ENCODE measurements around the gene IL22RA2. TPM values are rescaled to one million over a fixed set of nuclear protein-coding genes. Genes with fewer than 3 reads are reported as not detected.
A peak's percentile ranks its signal among the peaks of the same experiment; 100 is the strongest.

Gene IL22RA2
- total and polyA plus RNA-seq, 2 experiments from 2014 or later, result not detected

DNA sequence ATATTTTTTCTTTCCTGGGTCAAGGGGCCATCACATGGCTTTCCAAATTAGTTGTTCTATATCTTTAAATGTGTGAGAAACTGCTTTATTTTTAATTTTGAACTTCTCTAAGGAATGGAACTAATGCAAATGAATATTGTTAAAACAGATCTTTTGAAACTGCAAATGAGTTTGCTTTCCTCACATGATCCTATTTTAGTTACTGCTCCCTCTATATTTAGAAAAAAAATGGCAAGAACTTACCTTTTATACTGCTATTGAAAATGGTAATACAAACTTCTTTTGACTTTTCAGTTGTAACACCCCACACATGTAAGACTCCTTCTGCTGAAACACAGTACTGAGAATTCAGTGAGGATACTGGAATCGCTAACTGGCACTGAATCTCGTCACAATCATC is 29.8 kb upstream of the IL22RA2 start:
- no peaks in the 10 kb centered on the region for H3K27me3 ChIP-seq
- peaks cover 49% of the 10 kb centered on the region for H3K36me3 ChIP-seq
- TF ChIP-seq, protein P1, sequence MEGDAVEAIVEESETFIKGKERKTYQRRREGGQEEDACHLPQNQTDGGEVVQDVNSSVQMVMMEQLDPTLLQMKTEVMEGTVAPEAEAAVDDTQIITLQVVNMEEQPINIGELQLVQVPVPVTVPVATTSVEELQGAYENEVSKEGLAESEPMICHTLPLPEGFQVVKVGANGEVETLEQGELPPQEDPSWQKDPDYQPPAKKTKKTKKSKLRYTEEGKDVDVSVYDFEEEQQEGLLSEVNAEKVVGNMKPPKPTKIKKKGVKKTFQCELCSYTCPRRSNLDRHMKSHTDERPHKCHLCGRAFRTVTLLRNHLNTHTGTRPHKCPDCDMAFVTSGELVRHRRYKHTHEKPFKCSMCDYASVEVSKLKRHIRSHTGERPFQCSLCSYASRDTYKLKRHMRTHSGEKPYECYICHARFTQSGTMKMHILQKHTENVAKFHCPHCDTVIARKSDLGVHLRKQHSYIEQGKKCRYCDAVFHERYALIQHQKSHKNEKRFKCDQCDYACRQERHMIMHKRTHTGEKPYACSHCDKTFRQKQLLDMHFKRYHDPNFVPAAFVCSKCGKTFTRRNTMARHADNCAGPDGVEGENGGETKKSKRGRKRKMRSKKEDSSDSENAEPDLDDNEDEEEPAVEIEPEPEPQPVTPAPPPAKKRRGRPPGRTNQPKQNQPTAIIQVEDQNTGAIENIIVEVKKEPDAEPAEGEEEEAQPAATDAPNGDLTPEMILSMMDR (IDR thresholded peaks at IDR 0.05; ENCODE audit: low read depth, low read length), result no peak
- H3K9me3 ChIP-seq (ENCODE audit: low read depth), result no peaks in the 10 kb centered on the region
- no peak for DNase-seq (ENCODE audit: low read depth in 1 of 2, low spot score in 1 of 2)
- H3K4me3 ChIP-seq, result no peak overlapping the region
- H3K4me1 ChIP-seq (ENCODE audit: low read depth), result no peaks in the 10 kb centered on the region
- no peak overlapping the region for H3K27ac ChIP-seq

DNA sequence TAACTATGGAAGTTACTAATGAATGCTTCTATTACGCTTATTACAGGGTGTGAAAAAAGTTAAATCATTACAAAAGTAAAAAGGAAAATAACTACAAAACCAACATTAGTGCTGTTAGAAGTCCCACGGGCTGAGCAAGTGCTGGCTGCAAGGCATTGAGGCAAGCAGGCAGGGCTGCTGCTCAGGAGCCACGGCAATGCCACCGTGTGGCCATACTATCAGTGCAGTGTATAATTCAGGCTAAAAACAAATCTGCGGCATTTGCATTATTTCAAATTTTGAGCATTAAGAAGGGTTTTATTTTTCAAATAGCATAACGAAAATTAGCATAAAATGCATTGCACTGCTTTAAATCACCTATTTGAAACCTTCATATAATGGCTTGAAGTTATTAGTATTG is 28.6 kb upstream of the IL22RA2 start:
- Histone ChIP-seq H3K27ac (no peak overlapping the region), H3K4me1 (ENCODE audit: low read depth) (no peaks in the 10 kb centered on the region), H3K36me3 (peaks cover 59% of the 10 kb centered on the region), H3K27me3 (no peaks in the 10 kb centered on the region), H3K9me3 (ENCODE audit: low read depth) (no peaks in the 10 kb centered on the region), H3K4me3 (no peak overlapping the region)
- TF ChIP-seq, protein P1 (IDR thresholded peaks at IDR 0.05; ENCODE audit: low read depth, low read length), result peak; percentile 6
- peak in 1 of 2 donors; percentile 12 for DNase-seq (ENCODE audit: low read depth in 1 of 2, low spot score in 1 of 2)

GRCh38 chr6:137201006-137201405 is 27.6 kb upstream of the IL22RA2 start:
- TF ChIP-seq, protein P1 (IDR thresholded peaks at IDR 0.05; ENCODE audit: low read depth, low read length), result no peak
- no peak overlapping the region for H3K27ac ChIP-seq
- H3K36me3 ChIP-seq, result peaks cover 60% of the 10 kb centered on the region
- no peaks in the 10 kb centered on the region for H3K4me1 ChIP-seq (ENCODE audit: low read depth)
- H3K27me3 ChIP-seq, result no peaks in the 10 kb centered on the region
- H3K4me3 ChIP-seq, result no peak overlapping the region
- no peak for DNase-seq (ENCODE audit: low read depth in 1 of 2, low spot score in 1 of 2)
- no peaks in the 10 kb centered on the region for H3K9me3 ChIP-seq (ENCODE audit: low read depth)

DNA sequence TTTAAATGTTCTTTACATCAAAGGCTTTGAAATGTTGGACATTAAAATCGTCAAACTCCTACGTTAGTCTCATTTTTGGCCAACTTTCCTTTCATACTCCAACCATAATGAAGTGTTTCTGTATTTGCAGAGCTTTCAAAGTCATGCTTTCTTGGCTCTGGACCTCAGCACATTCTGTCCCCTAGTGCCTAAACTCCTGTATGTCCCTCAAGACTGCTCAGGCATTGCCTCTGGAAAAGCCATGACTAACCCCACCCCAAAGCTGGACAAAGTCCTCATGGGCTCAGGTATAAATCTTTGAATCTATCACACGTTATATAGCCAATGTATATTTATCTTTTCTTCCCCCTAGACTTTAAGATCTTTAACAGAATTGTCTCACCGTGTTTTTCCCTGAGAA is 26.8 kb upstream of the IL22RA2 start:
- TF ChIP-seq, protein P1 (IDR thresholded peaks at IDR 0.05; ENCODE audit: low read depth, low read length), result no peak
- Histone ChIP-seq H3K27ac (no peak overlapping the region), H3K27me3 (no peaks in the 10 kb centered on the region), H3K4me3 (no peak overlapping the region), H3K9me3 (ENCODE audit: low read depth) (no peaks in the 10 kb centered on the region), H3K4me1 (ENCODE audit: low read depth) (no peaks in the 10 kb centered on the region), H3K36me3 (peaks cover 56% of the 10 kb centered on the region)
- no peak for DNase-seq (ENCODE audit: low read depth in 1 of 2, low spot score in 1 of 2)

- Histone ChIP-seq H3K4me3 (no peak overlapping the region), H3K4me1 (ENCODE audit: low read depth) (no peaks in the 10 kb centered on the region), H3K36me3 (peaks cover 39% of the 10 kb centered on the region), H3K27me3 (no peaks in the 10 kb centered on the region), H3K27ac (no peak overlapping the region), H3K9me3 (ENCODE audit: low read depth) (no peaks in the 10 kb centered on the region)
- TF ChIP-seq, protein P1 (IDR thresholded peaks at IDR 0.05; ENCODE audit: low read depth, low read length), result no peak
- DNase-seq (ENCODE audit: low read depth in 1 of 2, low spot score in 1 of 2), result no peak
These were observed 24.5 kb upstream of the IL22RA2 start for GRCh38 chr6:137197684-137198645.

Measured in cardiac muscle cell (in vitro differentiated cells and primary cell).